Esophagus mucosa (tissue), 1 donor: ENCODE results near the gene FARS2. TPM values are rescaled to one million over a fixed set of nuclear protein-coding genes. Genes with fewer than 3 reads are reported as not detected.

Experiments used
- ATAC-seq: fragments of 200-7000 bp; cut with Tn5 transposase; one replicate; pipeline ENCODE4 v1.9.1; 2020
- total RNA-seq: library from RNA; stranded (reverse); gene quantifications from one replicate; pipeline ENCODE4 v1.2.4, GENCODE V29; 2023
- donor health status: DM: yes; HTN: yes; CAD: no.

The FARS2 gene
- total RNA-seq, 1 donor from 2014 or later: 15.4 TPM

DNA sequence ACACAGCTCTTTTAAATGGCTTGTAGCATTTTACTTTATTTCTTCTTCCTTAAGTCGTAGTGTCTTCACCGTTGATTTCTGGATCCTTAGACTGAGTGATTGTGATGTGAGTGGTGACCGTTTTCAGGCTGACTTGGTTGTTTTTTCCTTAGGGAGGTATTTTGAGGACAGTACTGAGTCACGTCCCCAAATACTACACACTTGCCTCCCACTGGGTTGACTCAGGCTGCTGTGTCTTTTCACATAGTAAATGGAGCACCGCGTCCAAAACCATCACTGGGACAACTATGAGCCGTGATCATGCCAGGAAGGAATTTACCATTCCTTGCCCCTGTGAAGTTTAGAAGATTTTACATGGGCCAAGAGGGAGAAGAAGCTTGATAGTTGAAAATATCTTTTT is 174.1 kb downstream of the FARS2 start:
- ATAC-seq: no peak

DNA sequence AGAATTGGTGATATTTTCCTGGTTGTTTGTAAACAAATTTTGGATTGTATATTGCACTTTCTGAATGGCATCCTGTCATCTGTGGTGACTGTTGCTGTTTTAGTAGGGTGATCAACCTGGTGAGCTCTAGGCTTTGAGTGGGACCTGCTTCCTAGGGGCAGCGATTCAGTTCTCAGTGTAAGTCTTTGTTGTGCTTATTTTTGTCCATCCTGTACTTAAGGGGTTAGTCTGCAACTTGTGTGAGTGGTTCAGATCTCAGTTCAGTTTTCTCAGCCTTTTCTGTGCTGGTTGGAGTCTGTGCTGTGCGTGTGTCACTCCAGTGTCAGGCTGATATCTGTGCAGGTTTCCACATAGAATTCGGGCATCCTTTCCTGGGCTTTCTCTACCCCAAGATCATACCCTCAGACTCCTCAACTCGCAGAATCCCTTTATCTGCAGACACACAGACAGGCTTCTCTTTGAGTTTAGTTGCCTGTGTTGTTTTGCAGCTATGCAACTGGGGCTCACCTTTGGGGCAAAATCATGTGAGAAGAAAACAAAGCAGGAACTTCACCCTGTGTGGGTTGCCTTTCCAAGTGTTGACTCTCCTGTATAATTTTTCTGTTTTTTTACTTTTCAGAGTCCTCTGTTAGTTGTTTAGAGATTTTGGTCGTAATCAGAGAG is 177.7 kb downstream of the FARS2 start:
- no peak for ATAC-seq

DNA sequence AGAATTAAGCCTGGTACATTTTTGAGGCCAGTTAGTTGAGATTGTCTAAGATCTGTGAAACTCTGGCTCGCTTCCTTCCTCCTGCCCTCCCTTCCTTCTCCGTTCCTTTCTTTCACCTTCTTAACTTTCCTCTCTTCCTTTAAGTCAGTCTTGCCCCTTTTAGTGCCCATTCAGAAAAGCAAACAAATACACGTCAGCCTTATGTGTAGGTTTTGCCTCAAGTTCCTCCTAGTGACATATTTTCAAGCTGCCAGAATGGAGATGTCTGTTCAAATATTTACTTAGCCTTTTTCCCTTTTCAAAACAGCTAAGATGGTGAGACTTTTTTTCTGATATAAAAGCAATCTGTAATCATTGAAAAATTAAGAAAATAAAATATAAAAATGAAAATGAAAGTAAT is 178.4 kb downstream of the FARS2 start:
- ATAC-seq: no peak

DNA sequence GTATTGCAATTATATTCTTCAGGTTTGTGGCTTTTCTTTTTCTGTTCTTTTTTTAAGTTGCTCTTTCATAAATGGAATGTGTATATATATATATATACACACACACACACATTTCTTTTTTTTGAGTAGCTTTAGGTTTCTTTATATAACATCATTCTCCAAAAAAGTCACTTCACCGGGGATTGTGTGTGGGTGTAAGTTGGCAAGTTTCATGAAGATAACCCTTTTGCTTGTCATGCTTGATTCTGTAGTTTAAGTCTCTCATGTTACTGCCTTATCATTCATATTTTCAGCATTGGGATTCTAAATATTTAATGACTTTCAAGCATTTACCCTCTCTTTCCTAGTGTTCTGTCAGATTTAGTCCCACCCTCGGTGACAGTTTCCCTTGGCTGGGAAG is 181.0 kb downstream of the FARS2 start:
- no peak for ATAC-seq

DNA sequence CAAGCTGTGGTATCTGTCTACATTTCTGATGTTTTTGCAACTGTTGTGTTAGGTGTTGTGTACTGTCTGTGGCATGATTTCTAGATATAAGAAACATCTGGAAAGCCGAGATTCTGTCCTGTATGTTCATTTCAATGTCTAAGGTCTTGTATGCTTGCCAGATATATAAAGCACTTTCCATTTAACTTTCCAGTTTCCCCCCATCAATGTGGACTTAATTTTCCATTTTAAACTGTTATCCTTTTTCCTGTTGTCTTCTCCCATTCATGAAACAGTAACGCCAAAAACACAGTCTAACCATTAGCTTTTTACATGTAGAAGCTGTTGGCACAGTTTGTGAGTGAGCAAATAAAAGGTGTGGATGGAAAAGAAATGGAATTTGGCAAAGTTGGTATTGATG is 181.6 kb downstream of the FARS2 start:
- no peak for ATAC-seq

DNA sequence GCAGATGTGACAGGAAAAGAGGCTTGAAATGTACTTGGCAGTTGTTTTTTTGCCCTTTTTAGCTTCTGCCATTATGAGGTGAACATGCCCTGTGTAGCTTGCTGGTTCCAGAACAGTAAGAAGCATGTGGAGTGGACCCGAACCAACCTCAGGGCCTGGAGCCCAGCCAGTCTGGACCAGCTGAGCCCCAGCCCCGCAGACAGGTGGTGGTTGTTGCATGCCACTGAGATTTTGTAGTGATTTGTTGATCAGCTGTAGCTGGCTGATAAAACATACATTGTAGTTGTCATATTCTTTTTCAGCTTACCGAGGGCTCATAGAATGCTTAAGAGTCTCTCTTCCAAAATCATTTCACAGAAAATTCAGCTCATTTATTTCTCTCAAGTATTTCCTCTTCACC is 182.2 kb downstream of the FARS2 start:
- no peak for ATAC-seq

DNA sequence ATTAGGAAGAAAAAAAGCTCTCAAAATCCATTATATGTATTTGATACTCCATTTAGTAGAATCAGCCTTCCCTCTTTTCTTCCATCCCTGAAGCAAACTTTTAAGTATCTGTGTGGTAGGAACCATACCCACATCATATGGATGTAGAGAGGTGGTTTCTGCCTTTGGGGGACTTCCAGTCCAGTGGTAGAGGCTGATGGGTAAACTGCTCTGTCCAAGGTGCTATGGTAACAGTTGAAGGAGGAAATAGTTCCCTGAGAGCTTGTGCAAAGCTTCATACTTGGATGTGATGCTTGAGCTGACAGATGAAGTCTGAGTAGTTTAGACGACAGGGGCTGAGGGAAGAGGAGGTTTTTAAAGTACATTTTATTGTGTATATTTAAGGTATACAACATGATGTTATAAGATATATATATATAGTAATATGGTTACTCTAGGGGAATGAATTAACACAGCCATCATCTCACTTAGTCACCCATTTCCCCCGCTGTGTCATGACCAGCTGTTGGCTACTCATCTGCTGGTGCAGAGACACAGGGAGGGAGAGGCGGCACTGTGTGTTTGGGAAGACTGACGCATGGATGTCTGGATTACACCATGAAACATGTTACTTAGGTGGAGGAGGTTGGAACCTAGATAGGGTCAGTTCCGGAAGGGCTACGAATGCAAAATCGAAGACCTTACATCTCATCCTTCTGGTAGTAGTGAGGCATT is 185.2 kb downstream of the FARS2 start:
- no peak for ATAC-seq

DNA sequence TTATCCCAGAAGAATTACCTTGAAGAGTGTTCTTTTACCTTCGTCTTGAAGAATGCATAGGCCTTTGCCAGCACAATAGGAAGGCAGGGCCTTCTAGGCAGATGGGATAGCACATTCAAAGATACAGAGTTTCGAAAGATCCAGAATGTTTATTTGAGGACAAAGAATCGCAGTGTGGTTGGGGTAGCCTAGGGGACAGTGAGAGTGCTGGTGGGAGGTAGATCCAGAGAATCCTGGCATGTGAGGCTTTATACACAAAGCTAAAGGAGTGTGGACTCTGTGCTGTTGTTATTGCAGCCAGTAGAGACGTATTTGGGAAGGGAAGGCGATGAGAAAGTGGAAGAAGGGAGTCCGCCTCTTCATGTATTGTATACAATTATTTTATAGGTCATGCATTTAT is 186.6 kb downstream of the FARS2 start:
- no peak for ATAC-seq

DNA sequence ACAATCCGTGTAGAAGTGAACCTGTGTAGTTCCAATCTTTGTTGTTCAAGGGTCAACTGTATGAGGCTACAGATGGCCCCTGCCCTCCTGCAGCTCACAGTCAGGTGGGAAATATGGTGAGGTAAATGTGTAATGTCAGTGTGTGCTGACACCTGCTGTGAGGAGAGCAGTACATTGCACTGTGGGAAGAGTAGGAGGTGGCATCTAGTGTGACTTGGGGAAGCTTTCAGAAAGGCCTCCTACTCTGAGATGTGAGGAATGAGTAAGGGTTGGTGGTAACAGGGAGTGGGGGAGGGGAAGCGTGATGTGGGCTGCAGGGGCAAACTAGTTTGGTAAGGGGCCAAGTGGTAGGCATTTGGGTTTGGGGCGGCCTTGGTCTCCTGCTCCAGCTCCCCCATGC is 188.8 kb downstream of the FARS2 start:
- no peak for ATAC-seq

DNA sequence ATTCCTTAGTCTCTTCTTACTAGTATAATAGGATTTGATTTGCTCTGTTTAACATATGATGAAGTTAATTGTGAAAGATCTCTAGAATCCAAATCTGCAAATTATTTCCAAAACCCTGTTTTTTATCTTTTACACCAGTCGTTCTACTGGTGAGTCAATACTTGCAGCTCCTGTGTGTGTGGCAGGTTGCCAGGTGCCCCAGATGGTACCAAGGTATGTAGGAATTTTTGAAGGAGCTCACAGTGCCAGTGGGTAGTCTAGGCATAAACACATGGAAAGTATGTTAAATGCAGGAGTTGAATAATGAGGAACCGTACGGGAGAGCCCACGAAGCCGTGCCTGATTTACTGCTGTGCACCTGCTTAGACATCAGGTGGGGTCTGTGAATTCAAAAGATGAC is 192.2 kb downstream of the FARS2 start:
- no peak for ATAC-seq

DNA sequence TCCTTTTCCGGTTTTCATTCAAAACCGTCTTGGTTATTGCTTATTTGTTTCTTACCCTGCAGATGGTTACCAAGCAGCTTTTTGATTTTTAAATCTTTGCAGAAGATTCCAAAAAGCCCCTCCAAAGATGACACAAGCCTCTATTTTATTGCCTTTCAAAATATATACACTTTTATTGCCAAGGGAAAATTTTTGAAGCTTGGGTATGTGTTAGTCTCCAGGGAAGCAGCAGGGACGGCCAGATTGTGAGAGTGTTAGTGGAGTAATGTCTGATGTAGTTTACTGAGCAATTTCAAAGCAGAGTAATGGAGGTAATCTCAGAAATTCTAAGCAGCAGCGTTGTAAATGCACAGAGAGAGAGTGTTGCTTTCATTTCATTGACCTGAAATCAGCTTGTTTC is 193.8 kb downstream of the FARS2 start:
- ATAC-seq: no peak

DNA sequence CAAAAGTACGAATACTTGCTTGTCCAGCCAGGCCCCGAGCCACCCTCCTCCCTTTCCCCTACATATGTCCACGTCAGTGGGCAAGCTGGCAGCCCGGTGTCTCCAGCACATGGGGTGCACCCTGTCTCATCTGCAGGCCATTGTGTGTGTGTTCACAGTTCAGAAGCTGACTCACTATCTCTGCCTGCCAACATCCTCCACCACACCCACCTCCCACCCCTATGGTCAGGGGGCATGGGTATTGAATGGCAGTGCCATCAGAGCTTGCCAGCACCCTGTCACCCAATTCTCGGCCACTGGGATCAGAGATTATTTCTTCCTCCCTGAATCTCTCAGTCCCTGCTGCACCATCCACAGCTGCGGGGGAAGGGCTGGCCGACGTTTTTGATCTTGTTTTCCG is 195.7 kb downstream of the FARS2 start:
- peak; percentile 85 for ATAC-seq

DNA sequence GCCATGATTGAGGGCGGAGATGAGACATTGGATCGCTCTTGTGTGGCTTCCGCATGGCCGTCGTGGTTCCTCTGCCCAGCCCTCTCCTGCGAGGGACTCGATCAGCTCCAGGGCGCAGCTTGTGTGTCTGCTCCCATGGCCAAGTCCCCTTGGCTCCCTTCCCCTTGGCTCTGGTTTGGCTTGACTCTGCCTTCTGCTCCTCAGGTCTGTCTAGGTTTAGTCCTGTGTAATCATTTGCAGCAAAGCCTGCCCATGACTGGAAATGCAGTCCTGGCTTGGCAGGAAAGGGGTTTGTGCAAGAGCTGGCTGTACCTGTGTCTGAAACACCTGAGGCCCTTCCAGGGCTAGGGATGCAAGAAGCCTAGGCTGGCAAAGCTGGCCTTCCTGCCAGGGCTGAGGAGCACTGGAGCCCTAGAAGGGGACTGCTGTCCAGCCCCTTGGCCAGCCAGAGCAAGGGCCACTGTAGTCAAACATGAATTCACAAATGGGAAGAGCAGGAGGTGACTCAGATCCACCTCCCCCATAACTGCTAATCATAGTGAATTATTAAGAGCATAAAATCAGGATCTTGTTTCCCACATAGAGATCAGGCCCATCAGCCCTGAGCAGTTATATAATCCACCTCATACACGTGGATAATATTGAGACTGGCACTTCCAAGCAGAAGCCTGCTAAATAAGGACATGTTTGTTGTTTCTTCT is 196.8 kb downstream of the FARS2 start:
- peak; percentile 95 for ATAC-seq

DNA sequence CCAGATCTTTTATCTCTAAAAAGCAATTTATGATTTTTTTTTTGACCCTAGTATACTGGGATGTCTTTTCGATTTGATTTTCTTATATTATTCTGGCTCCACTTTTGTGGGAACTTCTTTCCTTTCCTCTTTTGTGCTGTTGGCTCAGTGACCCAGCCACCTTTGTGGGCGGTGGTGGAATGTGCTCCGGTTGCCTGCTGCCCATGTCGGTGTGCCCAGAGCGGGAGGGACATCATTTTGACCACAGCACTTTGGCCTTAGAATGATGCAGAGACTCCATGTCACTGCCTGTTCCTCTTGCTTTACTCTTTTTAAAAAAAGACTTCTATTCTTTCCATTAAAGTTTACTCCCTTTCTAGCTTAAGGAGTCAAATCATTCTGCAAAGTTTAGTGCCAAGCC is 198.0 kb downstream of the FARS2 start:
- no peak for ATAC-seq

DNA sequence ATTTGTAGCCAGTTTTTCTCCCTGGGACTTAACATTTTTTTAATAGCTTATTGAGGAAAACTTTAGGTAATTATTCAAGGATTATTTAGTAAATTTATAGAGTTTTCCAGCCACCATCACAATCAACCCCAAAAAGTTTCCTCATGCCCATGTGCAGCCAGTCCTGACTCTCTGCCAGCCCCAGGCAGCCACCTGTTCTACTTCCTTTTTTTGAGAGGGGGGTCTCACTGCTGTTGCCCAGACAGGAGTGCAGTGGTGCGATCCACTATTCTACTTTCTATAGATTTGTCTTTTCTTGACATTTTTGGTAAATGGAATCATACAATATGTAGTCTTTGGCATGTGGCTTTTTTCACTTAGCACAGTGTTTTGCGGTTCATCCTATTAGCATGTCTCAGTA is 200.1 kb downstream of the FARS2 start:
- no peak for ATAC-seq

DNA sequence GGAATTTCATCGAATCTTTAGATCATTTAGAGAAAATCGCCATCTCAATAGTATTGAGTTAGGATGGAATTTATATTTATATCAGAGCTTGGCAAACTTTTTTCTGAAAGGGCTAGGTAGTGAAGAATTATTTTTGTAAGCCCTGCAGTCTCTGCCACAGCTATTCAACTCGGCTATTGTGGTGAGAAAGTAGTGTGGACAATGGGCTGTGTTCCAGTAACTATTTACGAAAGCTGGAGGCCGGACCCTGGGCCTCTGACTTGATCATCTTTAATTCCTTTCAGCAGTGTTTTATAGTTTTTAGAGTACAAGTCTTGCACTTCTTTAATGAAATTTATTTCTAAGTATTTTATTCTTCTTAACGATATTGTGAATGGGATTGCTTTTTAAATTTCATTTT is 201.5 kb downstream of the FARS2 start:
- ATAC-seq: no peak

DNA sequence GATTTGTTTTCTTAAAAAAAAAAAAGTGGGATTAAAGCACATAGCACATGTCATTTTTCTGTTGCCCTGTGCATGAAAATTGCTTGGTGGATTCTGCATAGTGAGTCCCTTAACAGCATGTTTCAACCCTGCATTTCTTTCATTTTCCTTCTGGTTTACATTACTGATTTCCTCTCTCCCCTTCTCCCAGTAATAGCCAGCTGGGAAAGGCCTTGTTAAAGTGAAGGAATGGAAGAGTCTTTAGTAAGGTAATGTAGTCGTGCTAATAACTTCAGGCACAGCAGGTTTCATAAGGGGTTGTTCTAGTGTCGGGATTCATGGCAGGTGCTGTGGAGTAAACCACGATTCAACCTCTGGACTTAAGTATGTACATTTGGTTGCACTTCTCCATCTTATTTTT is 202.4 kb downstream of the FARS2 start:
- ATAC-seq: no peak

DNA sequence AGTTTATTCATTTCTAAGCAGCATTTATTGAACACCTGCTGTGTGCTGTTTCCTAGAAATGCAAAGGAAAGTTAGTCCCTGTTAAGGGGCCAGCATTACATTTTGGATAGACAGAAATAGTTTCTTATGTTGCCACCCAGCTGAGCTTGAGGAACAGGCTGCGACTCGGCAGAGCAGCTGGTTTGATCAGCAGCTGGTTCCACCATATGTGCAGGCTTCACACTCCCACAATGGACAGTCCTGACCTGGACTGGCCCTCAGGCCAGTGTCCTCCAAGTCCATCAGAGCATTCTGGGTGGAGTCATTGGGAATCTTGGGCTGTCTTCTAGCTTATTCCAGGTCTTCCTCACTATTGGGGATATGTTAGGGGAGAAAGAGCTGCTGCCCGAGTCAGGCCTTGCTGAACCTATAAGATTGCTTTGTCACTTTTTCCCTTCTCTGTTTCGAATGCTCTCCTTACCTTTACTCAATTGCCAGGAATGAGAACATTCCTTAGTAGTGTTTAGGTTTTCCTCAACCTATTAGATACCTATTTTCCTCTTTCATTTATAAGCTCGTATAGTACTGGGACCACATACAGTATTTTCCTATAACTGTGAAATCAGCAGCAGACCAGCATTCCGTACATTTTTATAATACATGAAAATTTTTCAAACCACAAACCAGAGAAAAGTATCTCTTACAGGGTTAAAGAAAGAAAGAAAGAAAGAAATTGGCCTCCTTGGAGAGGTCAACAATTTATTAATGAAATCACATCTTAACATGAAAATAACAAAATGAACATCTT is 203.0 kb downstream of the FARS2 start:
- no peak for ATAC-seq

DNA sequence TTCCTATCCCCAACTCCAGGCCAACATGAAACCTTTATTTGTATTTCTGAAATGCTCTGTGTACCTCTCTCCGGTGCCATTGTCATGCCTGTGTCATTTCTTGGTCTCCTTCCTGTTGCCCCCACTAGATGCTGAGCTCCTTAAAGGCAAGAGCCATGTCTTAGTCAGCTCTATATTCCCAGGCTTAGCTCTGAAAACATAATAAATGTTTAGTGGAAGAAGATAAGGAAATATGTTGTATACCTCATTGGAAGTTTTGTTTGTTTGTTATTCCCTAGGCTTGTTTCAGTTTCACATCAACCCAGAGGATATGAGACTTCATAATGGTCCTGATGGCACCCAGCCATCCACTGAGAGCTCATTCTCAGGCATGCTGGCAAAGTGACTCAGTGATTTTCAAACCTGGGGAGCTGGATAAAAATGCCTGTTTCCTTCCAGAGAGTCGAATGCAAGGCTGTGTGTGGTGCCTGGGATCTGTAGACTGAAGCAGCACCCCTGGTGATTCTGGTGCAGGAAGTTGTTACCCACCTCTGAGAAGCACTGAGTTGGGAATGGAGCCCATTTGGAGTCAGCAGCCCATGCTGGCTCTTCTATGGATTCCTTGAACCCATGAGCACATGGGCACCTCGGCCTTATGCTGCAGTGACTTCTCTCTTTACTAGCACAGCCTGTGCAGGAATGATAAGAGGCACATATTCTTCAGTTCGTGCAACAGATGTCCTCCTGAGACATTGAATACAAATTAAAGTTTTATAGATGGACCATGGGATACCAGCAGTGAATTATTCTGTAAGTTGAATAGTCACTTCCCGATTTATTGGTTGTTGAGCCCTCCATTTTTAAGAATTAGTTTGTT is 205.2 kb downstream of the FARS2 start:
- no peak for ATAC-seq

DNA sequence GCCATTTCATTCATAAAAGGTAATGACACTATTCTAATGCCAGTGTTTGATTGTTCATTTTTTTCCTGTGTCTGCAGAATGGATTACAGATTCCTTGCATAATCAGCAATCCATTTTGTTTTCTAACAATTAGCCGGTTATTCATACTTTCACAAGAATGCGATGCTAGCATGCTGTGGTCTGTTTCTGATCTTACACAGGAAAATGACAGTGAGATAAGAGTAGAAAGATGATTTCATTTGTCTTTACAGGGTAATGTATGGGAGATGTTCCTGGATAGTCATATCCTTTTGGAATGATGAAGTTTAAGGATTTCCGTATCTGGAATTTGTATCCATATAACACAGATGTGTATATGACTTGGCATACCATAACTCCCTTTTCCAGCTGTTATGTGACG is 207.3 kb downstream of the FARS2 start:
- ATAC-seq: no peak

DNA sequence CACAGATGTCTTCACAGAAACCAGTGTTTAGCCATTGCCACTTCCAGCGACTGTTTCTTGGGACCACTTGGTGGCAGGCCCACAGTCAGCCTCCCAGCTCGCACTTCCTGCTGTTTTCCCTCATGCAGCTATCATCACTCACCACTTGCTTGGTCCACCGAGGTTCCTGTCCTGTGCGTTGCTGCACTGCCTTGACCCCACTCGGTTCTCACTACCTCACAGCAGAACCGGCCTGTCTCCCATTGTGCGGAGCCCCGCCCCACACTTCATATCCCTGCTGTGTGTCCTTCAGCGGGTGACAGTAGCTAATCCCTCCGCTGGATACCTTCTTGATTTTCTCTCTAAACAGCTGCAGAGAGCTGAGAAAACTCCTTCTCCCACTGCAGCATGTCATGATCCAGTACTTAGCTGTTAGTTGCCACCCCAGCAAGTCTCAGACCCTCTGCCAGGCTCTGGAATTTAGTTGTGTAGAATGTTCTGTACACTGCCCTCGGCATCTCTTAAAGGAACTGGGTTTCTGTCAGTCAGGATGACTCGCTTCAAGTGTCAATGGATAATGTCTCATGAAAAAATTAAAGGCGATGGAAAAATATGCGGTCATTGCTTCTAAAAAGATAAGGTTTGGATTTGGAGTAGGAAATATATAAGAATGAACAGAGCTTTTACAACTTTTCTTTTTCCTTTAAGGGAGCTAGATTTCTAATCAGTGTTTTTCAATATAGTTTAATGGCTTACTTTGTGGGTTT is 208.0 kb downstream of the FARS2 start:
- ATAC-seq: no peak

DNA sequence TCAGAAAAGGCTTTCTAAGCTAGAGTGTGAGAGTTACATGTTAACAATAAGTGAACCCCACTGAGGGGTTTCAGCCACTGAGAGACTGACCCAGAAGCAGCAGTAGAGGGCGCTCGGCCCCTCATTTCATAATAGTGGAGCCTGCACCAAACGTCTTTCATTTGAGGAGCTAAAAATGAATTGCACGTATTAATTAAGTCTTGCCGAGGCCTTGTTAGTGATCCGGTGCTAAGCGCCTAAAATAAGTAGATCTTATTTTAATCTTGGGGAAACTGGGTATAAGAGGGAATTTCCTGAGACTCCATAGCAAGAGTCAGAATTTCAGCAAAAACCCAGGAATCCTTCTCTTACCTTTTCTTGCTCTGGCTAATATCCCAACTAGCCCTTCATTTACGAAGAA is 209.7 kb downstream of the FARS2 start:
- peak; percentile 65 for ATAC-seq
